Sigmoid colon (tissue), 7 donors: ENCODE data around the gene C4BPA. TPM values are rescaled to one million over a fixed set of nuclear protein-coding genes. Genes with fewer than 3 reads are reported as not detected.

ENCODE experiments used
- DNase-seq: peaks from one replicate; pipeline ENCODE4 v3.0.0-alpha.2; 2019
- H3K27ac ChIP-seq, 4 donors: fragments of 200-600 bp; sonication (generic); one replicate each; pipeline ENCODE4 v1.5.1; 2016 to 2019; ENCODE audit warnings: mild to moderate bottlenecking in 1 of 4
- H3K27me3 ChIP-seq, 3 donors: fragments of 200-600 bp; sonication (generic); one replicate each; pipeline ENCODE4 v1.5.1; 2019; ENCODE audit warnings: mild to moderate bottlenecking in 1 of 3
- H3K36me3 ChIP-seq, 4 donors: fragments of 200-600 bp; sonication (generic); one replicate each; pipeline ENCODE4 v1.5.1; 2016 to 2019
- H3K4me1 ChIP-seq, 4 donors: fragments of 200-600 bp; sonication (generic); one replicate each; pipeline ENCODE4 v1.5.1; 2017 to 2019
- H3K4me3 ChIP-seq, 4 donors: fragments of 200-600 bp; sonication (generic); one replicate each; pipeline ENCODE4 v1.5.1; 2017 to 2019; ENCODE audit warnings: mild to moderate bottlenecking in 2 of 4, moderate library complexity in 1 of 4
- H3K9me3 ChIP-seq, 4 donors: fragments of 200-600 bp in 3 of 4; sonication (generic) in 3 of 4; one replicate each; pipeline versions ENCODE4 v1.5.1 to v1.6.1; 2013 to 2019
- CTCF ChIP-seq, 4 experiments: fragments of 450-650 bp in 3 of 4; fragments of 200-600 bp in 1 of 4; IDR thresholded peaks; one replicate each; pipeline ENCODE4 v1.5.1; 2016 to 2019; ENCODE audit warnings: antibody characterized with exemption in 4 of 4, mild to moderate bottlenecking in 3 of 4, moderate library complexity in 2 of 4
- EP300 ChIP-seq, 4 donors: sonication (generic); formaldehyde crosslinking; IDR thresholded peaks; one replicate each; pipeline ENCODE4 v1.6.1; 2017; ENCODE audit warnings: antibody characterized with exemption in 4 of 4
- POLR2A ChIP-seq, 2 donors: fragments of 450-650 bp; IDR thresholded peaks; one replicate each; pipeline ENCODE4 v1.6.1; 2016; ENCODE audit warnings: antibody characterized with exemption in 2 of 2, mild to moderate bottlenecking in 2 of 2, moderate library complexity in 2 of 2
- POLR2AphosphoS5 ChIP-seq, 4 donors: sonication (generic); formaldehyde crosslinking; IDR thresholded peaks; one replicate each; pipeline ENCODE4 v1.6.1; 2017; ENCODE audit warnings: antibody characterized with exemption in 4 of 4
- WGBS, 2 donors: extraction: QIAGEN DNeasy Blood & Tissue Kit; methylation state at CpG; one replicate each; pipeline ENCODE4 v1.1.7; 2013; 5-methylcytosine and 5-hydroxymethylcytosine counted together
- intact Hi-C: fragments of 100-400 bp; cut with DNase I; formaldehyde crosslinking; loops from one replicate; pipeline ENCODE4 v1.15.1; 2023
- polyA plus RNA-seq, 3 donors: library from polyadenylated mRNA; stranded (reverse); fragments of 200-250 nt; gene quantifications; one replicate each; pipeline ENCODE4 v1.2.3, GENCODE V29; 2013
- small RNA-seq, 3 donors: library from RNA; depleted of rRNA; stranded (forward); fragments of <200 nt; gene quantifications; one replicate each; pipeline ENCODE3, GENCODE V24; 2016
- total RNA-seq, 4 donors: library from RNA; depleted of rRNA; stranded (reverse); fragments of >200 nt; gene quantifications; one replicate each; pipeline ENCODE4 v1.1.0, GENCODE V29; 2016
- donor health status: healthy with polysubstance abuse.
- donor health status: Bipolar disorder and iron deficiency.
- donor health status: healthy.

C4BPA gene
- total and polyA plus RNA-seq, 7 donors, result 1.2 to 6.4 (median 2.5) TPM; not detected in 4

DNA sequence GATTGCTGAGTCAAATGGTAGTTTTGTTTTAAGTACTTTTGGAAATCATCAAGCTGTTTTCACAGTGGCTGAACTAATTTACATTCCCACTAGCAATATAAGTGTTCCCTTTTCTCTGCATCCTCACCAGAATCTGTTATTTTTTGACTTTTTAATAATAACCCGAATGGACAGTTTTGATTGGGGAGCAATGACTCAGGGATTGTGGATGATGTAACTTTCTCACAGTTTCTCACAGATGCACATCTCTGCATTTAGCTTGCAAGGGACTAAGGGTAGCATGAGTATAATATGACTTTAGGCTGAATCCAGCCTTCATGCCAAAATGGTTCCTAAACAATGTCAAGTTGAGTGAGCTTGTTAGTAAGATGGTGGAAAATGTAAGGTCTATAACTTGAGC lies 90.2 kb downstream of the C4BPA start:
- no peaks in the 10 kb centered on the region for H3K9me3 ChIP-seq
- H3K4me1 ChIP-seq, result no peaks in the 10 kb centered on the region
- DNase-seq, result no peak
- no peaks in the 10 kb centered on the region for H3K27me3 ChIP-seq
- WGBS, 2 donors, result 89 to 92% methylated on average over 1 of the region's 1 CpG
- intact Hi-C loops, result no loop called here
- no peak for TF ChIP-seq CTCF (IDR thresholded peaks at IDR 0.05)
- no peak for TF ChIP-seq POLR2AphosphoS5 (IDR thresholded peaks at IDR 0.05)
- TF ChIP-seq POLR2A (IDR thresholded peaks at IDR 0.05), result no peak
- TF ChIP-seq EP300 (IDR thresholded peaks at IDR 0.05), result no peak
- no peak overlapping the region for H3K27ac ChIP-seq
- H3K4me3 ChIP-seq, result no peak overlapping the region
- H3K36me3 ChIP-seq, result no peaks in the 10 kb centered on the region

Small RNA genes within 50 kb of the gene (small RNA-seq; reads per million reads assigned to genes)
- 0 reads per million in 3 donors for gene AL445493.1

Other genes starting within 250 kb of the C4BPA start
- gene IL20, start 238.6 kb upstream of the C4BPA start, total RNA-seq, result not detected
- gene IL20, start 238.6 kb upstream of the C4BPA start, polyA plus RNA-seq, result not detected
- gene IL24, start 206.8 kb upstream of the C4BPA start, total RNA-seq, result not detected
- under 1 TPM in 2 of 3 donors, not detected in 1; 0.36 to 0.46 TPM for gene IL24, start 206.8 kb upstream of the C4BPA start, polyA plus RNA-seq
- gene FCMR, start 182.3 kb upstream of the C4BPA start, total RNA-seq, result 1 to 10 TPM in 2 of 4 donors, under 1 TPM in 1, not detected in 1; 0.49 to 1.5 (median 1.1) TPM
- gene FCMR, start 182.3 kb upstream of the C4BPA start, polyA plus RNA-seq, result 100 to 1,000 TPM in 1 of 3 donors, 1 to 10 TPM in 2; 1.8 to 111 (median 3.5) TPM
- 1 to 10 TPM in 2 of 4 donors, under 1 TPM in 1, not detected in 1; 0.16 to 9.3 (median 8.6) TPM for gene PIGR, start 157.8 kb upstream of the C4BPA start, total RNA-seq
- gene PIGR, start 157.8 kb upstream of the C4BPA start, polyA plus RNA-seq, result 1,000 to 10,000 TPM in 1 of 3 donors, 100 to 1,000 TPM in 2; 163 to 3,648 (median 569) TPM
- not detected for gene FCAMR, start 133.8 kb upstream of the C4BPA start, total RNA-seq
- 1 to 10 TPM in 1 of 3 donors, not detected in 2; 1.5 TPM for gene FCAMR, start 133.8 kb upstream of the C4BPA start, polyA plus RNA-seq
- gene C1orf116, start 71.5 kb upstream of the C4BPA start, total RNA-seq, result under 1 TPM in 3 of 4 donors, not detected in 1; 0.14 to 0.36 (median 0.28) TPM
- 10 to 100 TPM in 1 of 3 donors, 1 to 10 TPM in 2; 7.8 to 22.4 (median 8.9) TPM for gene C1orf116, start 71.5 kb upstream of the C4BPA start, polyA plus RNA-seq
- 1 to 10 TPM; 5.2 to 7.8 (median 7.3) TPM for gene YOD1, start 53.0 kb upstream of the C4BPA start, total RNA-seq
- gene YOD1, start 53.0 kb upstream of the C4BPA start, polyA plus RNA-seq, result 1 to 10 TPM; 1.2 to 3.2 (median 2.5) TPM
- gene PFKFB2, start 51.0 kb upstream of the C4BPA start, total RNA-seq, result 1 to 10 TPM; 5.0 to 7.8 (median 5.5) TPM
- 10 to 100 TPM; 15.6 to 24.9 (median 18.7) TPM for gene PFKFB2, start 51.0 kb upstream of the C4BPA start, polyA plus RNA-seq
- 1 to 10 TPM in 1 of 4 donors, under 1 TPM in 2, not detected in 1; 0.71 to 2.2 (median 0.82) TPM for gene C4BPB, start 15.4 kb upstream of the C4BPA start, total RNA-seq
- gene C4BPB, start 15.4 kb upstream of the C4BPA start, polyA plus RNA-seq, result 10 to 100 TPM in 1 of 3 donors, 1 to 10 TPM in 2; 6.0 to 33.7 (median 6.2) TPM
- gene CD55, start 217.4 kb downstream of the C4BPA start, total RNA-seq, result 10 to 100 TPM; 25.3 to 48.9 (median 42.3) TPM
- 10 to 100 TPM; 10.8 to 56.1 (median 17.3) TPM for gene CD55, start 217.4 kb downstream of the C4BPA start, polyA plus RNA-seq